ENCODE results near the gene GNG11.

GRCh38 chr7:93977211-93977950 is 55.8 kb downstream of the GNG11 start:
- TF ChIP-seq CTCF (IDR thresholded peaks at IDR 0.05): no peak
- TF ChIP-seq POLR2A (IDR thresholded peaks at IDR 0.05): no peak
